Measurements from ENCODE around the gene PYGO1.

The PYGO1 gene, protein sequence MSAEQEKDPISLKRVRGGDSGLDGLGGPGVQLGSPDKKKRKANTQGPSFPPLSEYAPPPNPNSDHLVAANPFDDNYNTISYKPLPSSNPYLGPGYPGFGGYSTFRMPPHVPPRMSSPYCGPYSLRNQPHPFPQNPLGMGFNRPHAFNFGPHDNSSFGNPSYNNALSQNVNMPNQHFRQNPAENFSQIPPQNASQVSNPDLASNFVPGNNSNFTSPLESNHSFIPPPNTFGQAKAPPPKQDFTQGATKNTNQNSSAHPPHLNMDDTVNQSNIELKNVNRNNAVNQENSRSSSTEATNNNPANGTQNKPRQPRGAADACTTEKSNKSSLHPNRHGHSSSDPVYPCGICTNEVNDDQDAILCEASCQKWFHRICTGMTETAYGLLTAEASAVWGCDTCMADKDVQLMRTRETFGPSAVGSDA

GRCh38 chr15:55588070-55588814 lies at the start of gene PYGO1:
Gene PYGO1, minus strand, starts transcription at chr15:55588345. Its CDS starts 462 bp downstream, at chr15:55587883.
- H3K9me3 ChIP-seq (ENCODE audit: control insufficient read depth, insufficient read depth, low read length): no peaks in the 10 kb centered on the region
- H3K4me1 ChIP-seq (ENCODE audit: insufficient read depth, low read length): no peaks in the 10 kb centered on the region
- peak within 1 kb of the TSS; percentile 83 for H3K9ac ChIP-seq (ENCODE audit: low read depth, low read length)
- no peaks in the 10 kb centered on the region for H3K36me3 ChIP-seq (ENCODE audit: insufficient read depth, low read length)

GRCh38 chr15:55637086-55637485 lies 48.9 kb upstream of the PYGO1 start:
- no peaks in the 10 kb centered on the region for H3K4me1 ChIP-seq (ENCODE audit: insufficient read depth, low read length)
- H3K9ac ChIP-seq (ENCODE audit: low read depth, low read length): no peak overlapping the region
- H3K36me3 ChIP-seq (ENCODE audit: insufficient read depth, low read length): no peaks in the 10 kb centered on the region
- H3K9me3 ChIP-seq (ENCODE audit: control insufficient read depth, insufficient read depth, low read length): no peaks in the 10 kb centered on the region

- Histone ChIP-seq H3K9ac (ENCODE audit: low read depth, low read length) (no peak overlapping the region), H3K9me3 (ENCODE audit: control insufficient read depth, insufficient read depth, low read length) (no peaks in the 10 kb centered on the region), H3K36me3 (ENCODE audit: insufficient read depth, low read length) (no peaks in the 10 kb centered on the region), H3K4me1 (ENCODE audit: insufficient read depth, low read length) (peaks cover under 1% of the 10 kb centered on the region; the same call in 1 of the 2 replicates)
Observed at GRCh38 chr15:55633731-55634130, 45.6 kb upstream of the PYGO1 start.

- Histone ChIP-seq H3K4me1 (ENCODE audit: insufficient read depth, low read length) (peaks cover 5% of the 10 kb centered on the region; the same call in 1 of the 2 replicates), H3K9me3 (ENCODE audit: control insufficient read depth, insufficient read depth, low read length) (no peaks in the 10 kb centered on the region), H3K9ac (ENCODE audit: low read depth, low read length) (no peak overlapping the region), H3K36me3 (ENCODE audit: insufficient read depth, low read length) (no peaks in the 10 kb centered on the region)
Observed at GRCh38 chr15:55632434-55632833, 44.3 kb upstream of the PYGO1 start.

DNA sequence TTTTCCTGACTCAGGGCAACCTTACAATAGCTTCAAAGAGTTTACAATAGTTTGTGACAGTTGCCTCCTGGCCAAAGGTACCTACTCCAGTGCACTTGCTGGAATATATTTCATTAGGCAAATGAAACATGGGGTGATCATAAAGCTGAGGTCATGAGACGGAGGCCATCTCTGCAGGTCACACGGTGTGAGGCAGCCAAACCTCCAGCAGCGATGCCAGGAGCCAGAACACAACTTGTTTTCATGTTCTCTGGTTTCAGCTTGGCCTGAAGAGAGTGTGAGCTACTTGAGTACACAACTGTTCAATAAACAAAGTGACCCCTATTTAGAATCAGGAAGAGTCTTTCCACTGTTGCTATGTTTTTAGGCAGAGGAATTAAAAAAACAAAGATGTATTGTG lies 42.7 kb upstream of the PYGO1 start:
- Histone ChIP-seq H3K4me1 (ENCODE audit: insufficient read depth, low read length) (peaks cover 5% of the 10 kb centered on the region; the same call in 1 of the 2 replicates), H3K9ac (ENCODE audit: low read depth, low read length) (no peak overlapping the region), H3K36me3 (ENCODE audit: insufficient read depth, low read length) (no peaks in the 10 kb centered on the region), H3K9me3 (ENCODE audit: control insufficient read depth, insufficient read depth, low read length) (no peaks in the 10 kb centered on the region)

GRCh38 chr15:55628369-55628730 lies 40.2 kb upstream of the PYGO1 start:
- Histone ChIP-seq H3K9ac (ENCODE audit: low read depth, low read length) (no peak overlapping the region), H3K9me3 (ENCODE audit: control insufficient read depth, insufficient read depth, low read length) (no peaks in the 10 kb centered on the region), H3K36me3 (ENCODE audit: insufficient read depth, low read length) (no peaks in the 10 kb centered on the region)

DNA sequence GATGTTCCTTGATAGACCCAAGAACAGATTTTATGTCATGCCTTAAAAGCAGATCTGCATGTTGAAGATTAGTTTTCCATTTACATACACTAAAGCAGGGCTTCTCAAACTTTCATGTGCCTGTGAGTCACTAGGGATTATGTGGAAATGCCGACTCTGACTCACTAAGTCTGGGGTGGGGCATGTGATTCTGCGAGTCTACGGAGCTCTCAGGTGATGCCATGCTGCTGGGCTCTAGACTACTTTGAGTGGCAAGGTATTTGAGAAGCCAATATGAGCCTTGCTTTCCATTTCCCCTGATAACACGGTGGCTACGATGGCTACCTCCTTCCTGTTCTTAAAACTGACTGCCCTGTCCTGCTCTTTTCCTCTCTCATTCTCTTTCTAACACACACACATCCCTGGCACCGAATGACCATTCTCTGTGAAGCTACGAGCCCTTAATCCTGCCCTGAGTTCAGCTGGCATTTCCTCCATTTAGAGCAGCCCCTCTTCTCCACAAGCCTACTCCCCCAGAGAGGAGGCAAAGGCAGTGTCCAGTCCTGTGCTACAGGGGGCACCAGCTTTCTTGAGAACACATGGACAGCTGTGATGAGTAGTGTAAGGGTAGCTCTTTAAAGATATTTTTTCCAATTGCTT lies 39.7 kb upstream of the PYGO1 start:
- Histone ChIP-seq H3K9ac (ENCODE audit: low read depth, low read length) (no peak overlapping the region), H3K9me3 (ENCODE audit: control insufficient read depth, insufficient read depth, low read length) (no peaks in the 10 kb centered on the region), H3K36me3 (ENCODE audit: insufficient read depth, low read length) (no peaks in the 10 kb centered on the region), H3K4me1 (ENCODE audit: insufficient read depth, low read length) (peaks cover 5% of the 10 kb centered on the region; the same call in 1 of the 2 replicates)

More at GRCh38 chr15:55628369-55628730, 40.2 kb upstream of the PYGO1 start:
- H3K4me1 ChIP-seq (ENCODE audit: insufficient read depth, low read length): peaks cover 5% of the 10 kb centered on the region; the same call in 1 of the 2 replicates

DNA sequence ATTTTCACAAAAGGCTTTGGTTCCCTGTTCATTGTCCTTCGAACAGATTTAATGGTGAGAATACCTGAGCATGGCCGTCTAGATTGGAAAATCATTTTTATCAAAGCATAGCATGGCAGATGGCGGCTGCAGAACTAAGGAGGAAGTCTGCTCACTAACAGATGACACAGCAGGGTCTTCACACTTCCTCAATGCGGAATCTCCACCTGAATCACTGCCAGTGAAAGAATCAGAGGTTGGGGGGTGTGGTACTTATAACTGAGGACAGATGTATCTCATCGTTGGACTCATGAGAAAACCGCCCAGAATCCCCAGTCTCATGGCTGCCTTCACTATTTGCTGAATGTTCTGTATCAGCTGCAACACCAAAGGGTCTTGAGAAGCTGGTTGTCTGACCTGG lies 31.6 kb upstream of the PYGO1 start:
- Histone ChIP-seq H3K36me3 (ENCODE audit: insufficient read depth, low read length) (no peaks in the 10 kb centered on the region), H3K9me3 (ENCODE audit: control insufficient read depth, insufficient read depth, low read length) (no peaks in the 10 kb centered on the region), H3K9ac (ENCODE audit: low read depth, low read length) (no peak overlapping the region), H3K4me1 (ENCODE audit: insufficient read depth, low read length) (peaks cover 10% of the 10 kb centered on the region; the same call in 1 of the 2 replicates)

GRCh38 chr15:55618387-55618786 lies 30.2 kb upstream of the PYGO1 start:
- peaks cover 12% of the 10 kb centered on the region; the same call in 1 of the 2 replicates for H3K4me1 ChIP-seq (ENCODE audit: insufficient read depth, low read length)

DNA sequence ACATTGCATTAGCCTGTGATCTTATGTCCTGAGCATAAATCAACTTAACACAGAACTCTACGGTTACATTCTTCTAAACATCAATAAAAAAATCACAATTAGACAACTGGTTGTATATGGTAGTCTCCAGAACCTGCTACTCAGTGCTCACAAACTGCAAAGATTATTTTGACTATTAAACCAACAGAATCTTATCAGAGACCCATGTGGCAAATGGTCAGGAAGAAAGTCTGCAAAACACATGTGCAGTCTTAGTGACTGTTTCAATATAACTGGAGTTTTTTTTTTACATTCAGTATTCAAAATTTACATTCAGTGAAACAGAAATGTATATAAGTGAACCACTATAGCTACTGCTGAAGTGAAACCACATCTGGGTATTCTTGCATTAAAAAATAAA lies 27.3 kb upstream of the PYGO1 start:
- Histone ChIP-seq H3K36me3 (ENCODE audit: insufficient read depth, low read length) (no peaks in the 10 kb centered on the region), H3K4me1 (ENCODE audit: insufficient read depth, low read length) (peaks cover 12% of the 10 kb centered on the region; the same call in 1 of the 2 replicates), H3K9me3 (ENCODE audit: control insufficient read depth, insufficient read depth, low read length) (no peaks in the 10 kb centered on the region), H3K9ac (ENCODE audit: low read depth, low read length) (no peak overlapping the region)

More at GRCh38 chr15:55618387-55618786, 30.2 kb upstream of the PYGO1 start:
- Histone ChIP-seq H3K9ac (ENCODE audit: low read depth, low read length) (no peak overlapping the region), H3K9me3 (ENCODE audit: control insufficient read depth, insufficient read depth, low read length) (no peaks in the 10 kb centered on the region), H3K36me3 (ENCODE audit: insufficient read depth, low read length) (no peaks in the 10 kb centered on the region)

DNA sequence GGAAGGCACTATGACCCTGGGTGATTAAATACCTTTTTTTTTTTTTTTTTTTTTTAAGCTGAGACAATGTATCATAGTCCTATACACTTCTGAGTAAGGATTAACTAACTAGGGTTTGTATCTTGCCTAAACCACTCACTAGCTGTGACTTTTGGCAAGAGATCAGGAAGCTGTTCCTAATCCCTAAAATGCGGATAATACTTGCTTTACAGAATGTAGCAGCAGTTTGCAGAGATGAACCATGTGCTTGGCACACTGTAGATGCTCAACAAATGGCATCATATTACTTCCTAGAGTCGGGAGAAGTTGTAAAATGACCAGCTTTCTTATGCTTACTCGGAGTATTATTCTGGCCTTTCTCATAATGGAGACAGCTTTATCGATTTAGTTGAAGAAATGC lies 25.6 kb upstream of the PYGO1 start:
- no peak overlapping the region for H3K9ac ChIP-seq (ENCODE audit: low read depth, low read length)
- H3K36me3 ChIP-seq (ENCODE audit: insufficient read depth, low read length): no peaks in the 10 kb centered on the region
- no peaks in the 10 kb centered on the region for H3K9me3 ChIP-seq (ENCODE audit: control insufficient read depth, insufficient read depth, low read length)
- peaks cover 12% of the 10 kb centered on the region; the same call in 1 of the 2 replicates for H3K4me1 ChIP-seq (ENCODE audit: insufficient read depth, low read length)

DNA sequence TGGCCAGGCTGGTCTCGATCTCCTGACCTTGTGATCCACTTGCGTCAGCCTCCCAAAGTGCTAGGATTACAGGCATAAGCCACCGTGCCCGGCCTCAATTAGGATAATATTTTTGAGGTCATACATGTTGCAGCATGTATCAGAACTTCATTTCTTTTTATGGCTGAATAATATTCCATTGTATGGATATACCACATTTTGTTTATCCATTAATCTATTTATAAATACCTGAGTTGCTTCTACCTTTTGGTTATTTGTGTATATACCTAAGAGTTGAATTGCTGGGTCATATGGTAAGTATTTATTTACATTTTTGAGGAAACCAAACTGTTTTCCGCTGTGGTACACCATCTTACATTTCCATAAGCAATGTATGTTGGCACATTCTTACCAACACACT lies 18.1 kb upstream of the PYGO1 start:
- no peaks in the 10 kb centered on the region for H3K4me1 ChIP-seq (ENCODE audit: insufficient read depth, low read length)
- no peak overlapping the region for H3K9ac ChIP-seq (ENCODE audit: low read depth, low read length)
- H3K36me3 ChIP-seq (ENCODE audit: insufficient read depth, low read length): no peaks in the 10 kb centered on the region
- H3K9me3 ChIP-seq (ENCODE audit: control insufficient read depth, insufficient read depth, low read length): 0 out of 2 replicates have a peak, but pooled peaks cover 3% of the 10 kb centered on the region

DNA sequence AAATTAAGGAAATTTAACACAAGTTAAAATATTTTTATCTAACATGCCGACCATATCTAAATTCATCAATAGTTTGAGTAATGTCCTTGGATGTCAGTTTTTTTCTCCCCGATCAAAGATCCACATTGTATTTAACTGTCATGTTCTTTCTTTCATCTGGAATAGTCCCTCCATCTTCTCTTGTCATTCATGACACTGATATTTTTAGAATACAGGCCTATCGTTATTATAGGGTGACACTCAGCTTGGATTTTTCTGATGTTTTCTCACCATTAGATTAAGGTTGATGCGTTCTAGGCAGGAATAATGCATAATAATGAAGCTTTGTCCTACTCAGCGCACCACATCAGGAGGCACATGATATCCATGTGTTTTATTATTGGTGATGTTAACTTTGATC lies 13.2 kb upstream of the PYGO1 start:
- 0 out of 2 replicates have a peak, but pooled peaks cover 1% of the 10 kb centered on the region for H3K9me3 ChIP-seq (ENCODE audit: control insufficient read depth, insufficient read depth, low read length)
- H3K36me3 ChIP-seq (ENCODE audit: insufficient read depth, low read length): no peaks in the 10 kb centered on the region
- H3K4me1 ChIP-seq (ENCODE audit: insufficient read depth, low read length): no peaks in the 10 kb centered on the region
- no peak overlapping the region for H3K9ac ChIP-seq (ENCODE audit: low read depth, low read length)

- H3K9ac ChIP-seq (ENCODE audit: low read depth, low read length): no peak overlapping the region
- H3K9me3 ChIP-seq (ENCODE audit: control insufficient read depth, insufficient read depth, low read length): no peaks in the 10 kb centered on the region
- H3K36me3 ChIP-seq (ENCODE audit: insufficient read depth, low read length): no peaks in the 10 kb centered on the region
- no peaks in the 10 kb centered on the region for H3K4me1 ChIP-seq (ENCODE audit: insufficient read depth, low read length)
Observed at GRCh38 chr15:55599439-55599838, 11.3 kb upstream of the PYGO1 start.
